Coronary artery (tissue), 2 donors: ENCODE measurements around the gene PTGS1.

Source experiments
- DNase-seq: peaks from one replicate; pipeline ENCODE4 v3.0.0-alpha.2; 2017; ENCODE audit warnings: low spot score
- H3K27ac ChIP-seq, 2 donors: fragments of 200-600 bp; sonication (generic); one replicate each; pipeline ENCODE4 v1.5.1; 2016 to 2019
- H3K4me3 ChIP-seq: fragments of 200-600 bp; sonication (generic); 2 replicates; pipeline ENCODE4 v1.5.1; 2016; ENCODE audit warnings: mild to moderate bottlenecking, moderate library complexity
- TF ChIP-seq, protein P1 (sequence below): fragments of 200-600 bp; sonication (generic); IDR thresholded peaks from one replicate; pipeline ENCODE4 v1.5.1; 2019; ENCODE audit warnings: antibody characterized with exemption

The PTGS1 gene

DNA sequence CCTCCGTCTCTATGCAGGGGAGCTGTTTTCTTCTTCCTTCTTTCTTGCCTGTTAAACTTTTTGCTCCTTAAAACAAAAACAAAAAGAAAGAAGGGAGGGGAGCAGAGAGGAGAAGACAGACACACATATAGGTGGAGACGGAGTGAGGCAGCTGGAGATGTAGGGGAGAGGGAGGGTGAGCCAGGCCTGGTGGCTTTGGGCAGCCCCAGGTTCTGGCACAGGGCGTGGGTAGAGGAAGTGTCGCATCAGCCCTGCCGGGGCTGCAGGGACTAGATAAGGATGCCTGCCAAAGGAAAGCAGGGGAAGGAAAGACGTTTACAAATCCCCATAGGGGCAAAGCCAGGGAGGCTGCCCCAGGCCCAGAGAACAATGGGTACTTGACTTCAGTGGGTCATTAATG, 38.7 kb upstream of the PTGS1 start:
- Histone ChIP-seq H3K4me3 (no peak overlapping the region), H3K27ac (no peak overlapping the region)
- DNase-seq: no peak
- TF ChIP-seq, protein P1, sequence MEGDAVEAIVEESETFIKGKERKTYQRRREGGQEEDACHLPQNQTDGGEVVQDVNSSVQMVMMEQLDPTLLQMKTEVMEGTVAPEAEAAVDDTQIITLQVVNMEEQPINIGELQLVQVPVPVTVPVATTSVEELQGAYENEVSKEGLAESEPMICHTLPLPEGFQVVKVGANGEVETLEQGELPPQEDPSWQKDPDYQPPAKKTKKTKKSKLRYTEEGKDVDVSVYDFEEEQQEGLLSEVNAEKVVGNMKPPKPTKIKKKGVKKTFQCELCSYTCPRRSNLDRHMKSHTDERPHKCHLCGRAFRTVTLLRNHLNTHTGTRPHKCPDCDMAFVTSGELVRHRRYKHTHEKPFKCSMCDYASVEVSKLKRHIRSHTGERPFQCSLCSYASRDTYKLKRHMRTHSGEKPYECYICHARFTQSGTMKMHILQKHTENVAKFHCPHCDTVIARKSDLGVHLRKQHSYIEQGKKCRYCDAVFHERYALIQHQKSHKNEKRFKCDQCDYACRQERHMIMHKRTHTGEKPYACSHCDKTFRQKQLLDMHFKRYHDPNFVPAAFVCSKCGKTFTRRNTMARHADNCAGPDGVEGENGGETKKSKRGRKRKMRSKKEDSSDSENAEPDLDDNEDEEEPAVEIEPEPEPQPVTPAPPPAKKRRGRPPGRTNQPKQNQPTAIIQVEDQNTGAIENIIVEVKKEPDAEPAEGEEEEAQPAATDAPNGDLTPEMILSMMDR: no peak

DNA sequence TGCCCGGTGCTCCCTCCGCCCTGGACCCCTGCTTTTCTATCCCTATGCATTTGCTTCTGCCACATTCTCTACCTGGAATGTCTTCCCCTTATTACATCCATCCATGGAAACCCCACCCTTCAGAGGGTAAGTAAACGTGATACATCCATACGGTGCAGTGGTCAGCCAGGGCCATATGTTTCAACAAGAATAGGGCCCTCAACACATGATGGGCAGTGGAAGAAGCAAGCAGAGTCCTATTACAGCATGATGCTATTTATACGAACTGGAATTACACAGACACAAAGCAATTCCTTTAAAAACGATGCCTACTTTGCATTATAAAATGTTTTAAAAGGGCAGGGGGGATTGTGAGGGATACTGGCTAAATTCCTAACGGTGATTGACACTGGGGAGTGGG, 38.2 kb upstream of the PTGS1 start:
- TF ChIP-seq, protein P1: no peak
- Histone ChIP-seq H3K27ac (no peak overlapping the region), H3K4me3 (no peak overlapping the region)
- DNase-seq: no peak

- TF ChIP-seq, protein P1: no peak
- no peak overlapping the region for H3K27ac ChIP-seq
- no peak for DNase-seq
- no peak overlapping the region for H3K4me3 ChIP-seq
Observed at GRCh38 chr9:122333169-122333808, 37.5 kb upstream of the PTGS1 start.

GRCh38 chr9:122334916-122335315, 35.9 kb upstream of the PTGS1 start:
- DNase-seq: no peak
- TF ChIP-seq, protein P1: no peak
- Histone ChIP-seq H3K27ac (no peak overlapping the region), H3K4me3 (no peak overlapping the region)

DNA sequence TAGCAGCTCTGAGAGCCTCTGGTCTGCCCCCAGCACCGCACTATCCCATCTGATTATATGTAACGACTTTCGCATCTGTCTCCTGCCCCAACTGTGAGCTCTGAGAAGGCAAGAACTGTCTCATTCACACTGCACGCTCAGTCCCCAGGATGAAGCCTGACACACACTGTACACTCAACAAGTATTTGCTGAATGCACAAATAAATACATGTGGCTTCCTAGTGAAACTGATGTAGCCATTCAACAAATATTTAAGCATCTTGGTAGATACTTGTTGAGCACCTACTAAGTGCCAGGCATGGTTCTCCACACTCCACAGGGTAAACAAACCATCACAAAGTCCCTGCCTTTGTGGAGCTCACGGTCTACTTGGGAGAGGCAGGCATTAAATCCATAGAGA, 34.6 kb upstream of the PTGS1 start:
- no peak overlapping the region for H3K27ac ChIP-seq
- no peak for DNase-seq
- H3K4me3 ChIP-seq: no peak overlapping the region
- TF ChIP-seq, protein P1: no peak

DNA sequence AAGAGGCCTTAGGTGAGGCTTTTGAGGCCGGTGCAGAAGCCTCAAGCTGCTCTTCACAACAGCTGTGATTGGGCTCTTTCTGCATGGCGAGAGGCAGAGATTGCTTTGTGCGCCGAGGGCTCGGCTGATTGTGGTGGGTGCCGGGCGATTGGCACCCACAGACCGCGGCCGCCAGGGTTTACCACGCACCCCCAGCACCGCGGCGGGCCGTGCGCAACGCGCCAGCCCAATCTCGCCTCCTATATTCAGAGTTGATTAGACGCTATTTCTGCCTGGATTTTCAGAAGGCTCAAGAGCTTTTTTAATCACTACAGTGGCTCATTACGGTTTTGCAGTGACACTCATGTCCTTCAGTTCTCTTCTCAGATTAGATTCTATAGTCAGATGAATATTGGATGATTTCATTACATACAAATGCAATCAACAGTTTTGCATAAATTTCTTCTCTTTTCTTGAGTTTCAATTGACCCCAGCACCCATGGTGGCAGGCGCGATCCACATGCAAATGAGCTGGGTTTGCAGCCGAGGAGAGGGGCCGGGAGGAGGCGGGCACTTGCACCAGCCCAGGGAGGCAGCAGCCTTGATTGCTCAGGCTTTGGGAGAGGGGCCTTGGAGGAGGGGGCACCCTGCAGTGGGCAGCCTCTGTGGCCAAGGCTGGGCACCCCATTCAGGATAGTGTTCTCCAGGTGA, 33.8 kb upstream of the PTGS1 start:
- Histone ChIP-seq H3K27ac (no peak overlapping the region), H3K4me3 (no peak overlapping the region)
- TF ChIP-seq, protein P1: no peak
- DNase-seq: no peak

DNA sequence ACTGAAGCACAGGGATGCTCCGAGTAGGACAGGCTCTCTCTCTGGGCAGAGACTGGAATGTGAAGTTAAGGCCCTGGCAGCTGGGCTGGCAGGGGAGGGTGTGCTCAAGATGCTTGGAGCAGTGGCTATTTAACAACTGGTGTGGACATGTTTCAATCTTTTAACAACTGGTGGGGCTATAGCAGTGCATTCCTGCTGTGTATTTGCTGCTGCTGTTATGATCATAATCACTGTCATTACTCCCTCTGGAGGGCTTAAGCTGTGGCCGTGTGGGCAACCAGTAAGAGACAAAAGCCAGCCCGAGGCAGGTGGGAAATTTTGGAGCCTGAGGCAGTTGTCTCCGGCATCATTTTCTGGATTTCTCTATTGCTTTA, 33.3 kb upstream of the PTGS1 start:
- H3K4me3 ChIP-seq: no peak overlapping the region
- no peak overlapping the region for H3K27ac ChIP-seq
- TF ChIP-seq, protein P1: no peak
- no peak for DNase-seq
